MCF 10A (cell line): ENCODE data around the gene CORT. TPM values are rescaled to one million over a fixed set of nuclear protein-coding genes. Genes with fewer than 3 reads are reported as not detected.

Experiments
- BruUV-seq: library from RNA; stranded (reverse); fragments of 400-500 nt; replicated peaks from 2 replicates; lab custom pipeline; 2021; lab: Mats Ljungman, UMichigan
- CTCF ChIA-PET: fragments of 300-600 bp; sonication (Branson Sonifier 250); formaldehyde crosslinking; extraction: SDS; loops from one replicate; lab custom pipeline; 2021; ENCODE audit warnings: antibody characterized with exemption, inconsistent platforms; lab: Yijun Ruan, JAX
- POLR2A ChIA-PET: fragments of 300-600, 350-650 bp; sonication (Branson Sonifier 250); formaldehyde crosslinking; extraction: SDS; loops from one replicate; lab custom pipeline; 2020; ENCODE audit warnings: antibody characterized with exemption, inconsistent platforms; lab: Yijun Ruan, JAX
- DNase-seq: peaks from one replicate; pipeline ENCODE4 v3.0.0-alpha.2; 2018; ENCODE audit not compliant: unreplicated experiment
- H3K27ac Mint-ChIP-seq: one replicate; pipeline ENCODE4 v1.8.0; 2022; ENCODE audit warnings: mild to moderate bottlenecking, low read depth, mixed read lengths; ENCODE audit not compliant: unreplicated experiment
- H3K27me3 Mint-ChIP-seq: one replicate; pipeline ENCODE4 v1.8.0; 2022; ENCODE audit warnings: mixed read lengths; ENCODE audit not compliant: insufficient read depth, unreplicated experiment
- H3K36me3 Mint-ChIP-seq: one replicate; pipeline ENCODE4 v1.8.0; 2022; ENCODE audit warnings: mild to moderate bottlenecking, moderate library complexity, mixed read lengths; ENCODE audit not compliant: insufficient read depth, unreplicated experiment
- H3K4me1 Mint-ChIP-seq: one replicate; pipeline ENCODE4 v1.8.0; 2022; ENCODE audit warnings: mixed read lengths; ENCODE audit not compliant: insufficient read depth, unreplicated experiment
- H3K4me3 Mint-ChIP-seq: one replicate; pipeline ENCODE4 v1.8.0; 2022; ENCODE audit warnings: mild to moderate bottlenecking, moderate library complexity, mixed read lengths; ENCODE audit not compliant: unreplicated experiment
- H3K9me3 Mint-ChIP-seq: one replicate; pipeline ENCODE4 v1.8.0; 2022; ENCODE audit warnings: mixed read lengths; ENCODE audit not compliant: unreplicated experiment
- CTCF ChIP-seq: fragments of 200-600 bp; IDR thresholded peaks from one replicate; pipeline ENCODE4 v1.8.0; 2022; ENCODE audit warnings: antibody characterized with exemption, mild to moderate bottlenecking; ENCODE audit not compliant: unreplicated experiment
- intact Hi-C: fragments of 100-400 bp; cut with micrococcal nuclease; formaldehyde crosslinking; loops from 2 replicates; pipeline ENCODE4 v1.14.1; 2022
- total RNA-seq: library from RNA; stranded (reverse); gene quantifications from 2 replicates; pipeline ENCODE4 v1.2.3, GENCODE V29; 2022

The CORT gene
- total RNA-seq, 1 experiment from 2014 or later, result not detected

GRCh38 chr1:10497109-10497508, 47.3 kb downstream of the CORT start:
- ChIA-PET CTCF (interaction anchor here (0.7 to 6.3 kb wide), 3 partner anchors 11 to 786 kb away, joined by 3 to 119 read pairs (median 63); partner anchors contain the start of gene CENPS), POLR2A (interaction anchor here (0.8 to 6.4 kb wide), 9 partner anchors 10 to 147 kb away, joined by 3 to 73 read pairs (median 13); partner anchors contain the start of gene CENPS)
- Mint-ChIP-seq H3K27ac (peak overlapping the region; percentile 69), H3K4me1 (peaks cover 25% of the 10 kb centered on the region), H3K9me3 (no peaks in the 10 kb centered on the region), H3K4me3 (no peak overlapping the region), H3K27me3 (no peaks in the 10 kb centered on the region), H3K36me3 (peaks cover 14% of the 10 kb centered on the region)
- TF ChIP-seq CTCF, result no peak
- DNase-seq, result no peak
- BruUV-seq, result no TSS peak
- intact Hi-C loops, result no loop called here

GRCh38 chr1:10498231-10498630, 48.4 kb downstream of the CORT start:
- no peaks in the 10 kb centered on the region for H3K27me3 Mint-ChIP-seq
- H3K4me3 Mint-ChIP-seq, result no peak overlapping the region
- no peak overlapping the region for H3K27ac Mint-ChIP-seq
- no TSS peak for BruUV-seq
- ChIA-PET CTCF (interaction anchor here (0.6 to 6.1 kb wide), 6 partner anchors 9 to 547 kb away, joined by 3 to 63 read pairs (median 3); partner anchors contain the start of gene DFFA), POLR2A (interaction anchor here (0.6 to 2.6 kb wide), 4 partner anchors 9 to 380 kb away, joined by 4 to 13 read pairs (median 4); no protein-coding TSS in a partner anchor)
- intact Hi-C loops, result no loop called here
- TF ChIP-seq CTCF, result no peak
- no peak for DNase-seq
- H3K4me1 Mint-ChIP-seq, result peaks cover 19% of the 10 kb centered on the region
- no peaks in the 10 kb centered on the region for H3K9me3 Mint-ChIP-seq
- H3K36me3 Mint-ChIP-seq, result peaks cover 14% of the 10 kb centered on the region

Other genes with a start within 250 kb of the CORT start
- gene KIF1B, start 239.5 kb upstream of the CORT start, total RNA-seq, result 34.2 and 35.9 TPM in 2 replicates
- 56.4 and 70.6 TPM in 2 replicates for gene PGD, start 51.0 kb upstream of the CORT start, total RNA-seq
- gene CENPS, start 19.6 kb upstream of the CORT start, total RNA-seq, result 19.0 and 19.4 TPM in 2 replicates
- 51.3 and 55.7 TPM in 2 replicates for gene DFFA, start 22.5 kb downstream of the CORT start, total RNA-seq
- 22.2 and 26.6 TPM in 2 replicates for gene PEX14, start 24.9 kb downstream of the CORT start, total RNA-seq